B cell (primary cell): Measurements from ENCODE around the gene OAT. TPM values are rescaled to one million over a fixed set of nuclear protein-coding genes. Genes with fewer than 3 reads are reported as not detected.

Experiments used
- ATAC-seq: fragments of 200-7000 bp; cut with Tn5 transposase; one replicate; pipeline ENCODE4 v1.10.0; 2021; ENCODE audit warnings: low read depth, mild to moderate bottlenecking, moderate number of reproducible peaks, moderate library complexity
- CTCF ChIA-PET: fragments of 350-600 bp; sonication (Branson Sonifier 250); formaldehyde crosslinking; loops from one replicate; lab custom pipeline; 2021; ENCODE audit warnings: antibody characterized with exemption, inconsistent platforms; lab: Charles Lee
- POLR2A ChIA-PET: fragments of 350-600 bp; sonication (Branson Sonifier 250); formaldehyde crosslinking; loops from one replicate; lab custom pipeline; 2021; ENCODE audit warnings: antibody characterized with exemption; lab: Charles Lee
- DNase-seq: peaks from one replicate; pipeline ENCODE4 v3.0.0; 2013
- H2AFZ ChIP-seq: 2 replicates; pipeline ENCODE4 v1.6.1; 2012; ENCODE audit warnings: mild to moderate bottlenecking, low read depth, low read length; ENCODE audit not compliant: insufficient read depth, poor library complexity, severe bottlenecking
- H3K27ac ChIP-seq, 2 donors: 1 replicate in 1 of 2; 2 replicates in 1 of 2; pipeline ENCODE4 v1.5.1; 2012 to 2013; ENCODE audit warnings: low read length in 2 of 2, mild to moderate bottlenecking in 2 of 2, moderate library complexity in 1 of 2
- H3K27me3 ChIP-seq, 4 experiments: fragments of 200-600 bp in 1 of 4; sonication (generic) in 1 of 4; replicated peaks in 1 of 4; 1 replicate in 2 of 4; 2 replicates in 2 of 4; pipeline versions ENCODE4 v1.6.1 to v1.7.0; 2013 to 2016; ENCODE audit warnings: low read length in 3 of 4, mild to moderate bottlenecking in 2 of 4, mixed read lengths in 1 of 4, moderate library complexity in 1 of 4; ENCODE audit not compliant: insufficient read depth in 4 of 4, control insufficient read depth in 3 of 4; ENCODE audit errors: control extremely low read depth in 1 of 4
- H3K36me3 ChIP-seq, 2 experiments: replicated peaks in 1 of 2; 1 replicate in 1 of 2; 2 replicates in 1 of 2; pipeline versions ENCODE4 v1.6.1 to v1.7.1; 2013; ENCODE audit warnings: low read length in 1 of 2; ENCODE audit not compliant: insufficient read depth in 2 of 2, control insufficient read depth in 1 of 2; ENCODE audit errors: control extremely low read depth in 1 of 2, extremely low read depth in 1 of 2
- H3K4me1 ChIP-seq, 2 donors: fragments of 200-600 bp in 1 of 2; sonication (generic) in 1 of 2; 1 replicate in 1 of 2; 2 replicates in 1 of 2; pipeline versions ENCODE4 v1.5.1 to v1.6.1; 2013 to 2017; ENCODE audit warnings: low read length in 2 of 2; ENCODE audit not compliant: control insufficient read depth in 2 of 2, insufficient read depth in 2 of 2
- H3K4me2 ChIP-seq: replicated peaks from 2 replicates; pipeline ENCODE3; 2012; ENCODE audit warnings: mild to moderate bottlenecking, low read depth, low read length; ENCODE audit not compliant: poor library complexity, severe bottlenecking
- H3K4me3 ChIP-seq, 5 experiments: fragments of 200-600 bp in 1 of 5; sonication (generic) in 1 of 5; 1 replicate in 3 of 5; 2 replicates in 2 of 5; pipeline versions ENCODE4 v1.5.1 to v1.7.0; 2011 to 2016; ENCODE audit warnings: low read length in 4 of 5, mild to moderate bottlenecking in 4 of 5, low read depth in 2 of 5, control low read depth in 1 of 5, moderate library complexity in 1 of 5; ENCODE audit not compliant: insufficient read depth in 1 of 5; ENCODE audit errors: control extremely low read depth in 1 of 5, extremely low read depth in 1 of 5
- H3K79me2 ChIP-seq: fragments of 200-600 bp; sonication (generic); one replicate; pipeline ENCODE4 v1.6.0; 2016; ENCODE audit warnings: low read length; ENCODE audit not compliant: control insufficient read depth, insufficient read depth
- H3K9ac ChIP-seq: fragments of 200-600 bp; sonication (generic); 2 replicates; pipeline ENCODE4 v1.6.1; 2017; ENCODE audit warnings: mild to moderate bottlenecking, low read length, moderate library complexity
- H3K9me3 ChIP-seq, 3 donors: one replicate each; pipeline versions ENCODE4 v1.6.1 to v1.7.1; 2013; ENCODE audit warnings: low read length in 2 of 3; ENCODE audit not compliant: control insufficient read depth in 2 of 3, insufficient read depth in 1 of 3; ENCODE audit errors: control extremely low read depth in 1 of 3
- H4K20me1 ChIP-seq: 2 replicates; pipeline ENCODE4 v1.6.0; 2012; ENCODE audit warnings: mild to moderate bottlenecking, low read length; ENCODE audit not compliant: insufficient read depth, control insufficient read depth, poor library complexity, severe bottlenecking
- H3K27ac Mint-ChIP-seq: one replicate; pipeline ENCODE4 v1.8.0; 2021; ENCODE audit warnings: mixed read lengths
- H3K27me3 Mint-ChIP-seq: one replicate; pipeline ENCODE4 v1.8.0; 2021; ENCODE audit warnings: mixed read lengths
- H3K4me1 Mint-ChIP-seq: one replicate; pipeline ENCODE4 v1.8.0; 2021; ENCODE audit warnings: mixed read lengths
- H3K4me3 Mint-ChIP-seq: one replicate; pipeline ENCODE4 v1.8.0; 2021; ENCODE audit warnings: mixed read lengths
- H3K9me3 Mint-ChIP-seq: one replicate; pipeline ENCODE4 v1.8.0; 2022; ENCODE audit warnings: mixed read lengths; ENCODE audit not compliant: insufficient read depth
- EZH2 ChIP-seq: IDR thresholded peaks from 2 replicates; pipeline ENCODE4 v1.6.1; 2012; ENCODE audit warnings: borderline replicate concordance, low read depth, mild to moderate bottlenecking, moderate library complexity, low read length; ENCODE audit not compliant: insufficient read depth, poor library complexity, severe bottlenecking
- WGBS: methylation state at CpG from one replicate; pipeline ENCODE4 v1.1.5; 2013; ENCODE audit warnings: missing lambda C conversion rate; ENCODE audit not compliant: insufficient coverage; 5-methylcytosine and 5-hydroxymethylcytosine counted together
- intact Hi-C: fragments of 100-400 bp; cut with micrococcal nuclease; formaldehyde crosslinking; loops from one replicate; pipeline ENCODE4 v1.10.0; 2022
- polyA plus RNA-seq: library from polyadenylated mRNA; depleted of rRNA; stranded (reverse); fragments of >200 nt; gene quantifications from 2 replicates; pipeline ENCODE4 v1.2.3, GENCODE V29; 2012
- total RNA-seq, 2 donors: library from RNA; stranded (reverse); fragments of 120-200 nt in 1 of 2; gene quantifications; 1 replicate in 1 of 2; 2 replicates in 1 of 2; pipeline versions ENCODE4 v1.2.3 to v1.2.4, GENCODE V29; 2013 to 2022
- TF ChIP-seq, protein P1 (sequence below): fragments of 200-600 bp; IDR thresholded peaks from one replicate; pipeline ENCODE4 v1.8.0; 2022; ENCODE audit warnings: antibody characterized with exemption, mild to moderate bottlenecking

Gene OAT
- total and polyA plus RNA-seq, 2 donors (not counting 1 experiment from before 2014, with no cell fraction given): 13.9 to 20.1 TPM

DNA sequence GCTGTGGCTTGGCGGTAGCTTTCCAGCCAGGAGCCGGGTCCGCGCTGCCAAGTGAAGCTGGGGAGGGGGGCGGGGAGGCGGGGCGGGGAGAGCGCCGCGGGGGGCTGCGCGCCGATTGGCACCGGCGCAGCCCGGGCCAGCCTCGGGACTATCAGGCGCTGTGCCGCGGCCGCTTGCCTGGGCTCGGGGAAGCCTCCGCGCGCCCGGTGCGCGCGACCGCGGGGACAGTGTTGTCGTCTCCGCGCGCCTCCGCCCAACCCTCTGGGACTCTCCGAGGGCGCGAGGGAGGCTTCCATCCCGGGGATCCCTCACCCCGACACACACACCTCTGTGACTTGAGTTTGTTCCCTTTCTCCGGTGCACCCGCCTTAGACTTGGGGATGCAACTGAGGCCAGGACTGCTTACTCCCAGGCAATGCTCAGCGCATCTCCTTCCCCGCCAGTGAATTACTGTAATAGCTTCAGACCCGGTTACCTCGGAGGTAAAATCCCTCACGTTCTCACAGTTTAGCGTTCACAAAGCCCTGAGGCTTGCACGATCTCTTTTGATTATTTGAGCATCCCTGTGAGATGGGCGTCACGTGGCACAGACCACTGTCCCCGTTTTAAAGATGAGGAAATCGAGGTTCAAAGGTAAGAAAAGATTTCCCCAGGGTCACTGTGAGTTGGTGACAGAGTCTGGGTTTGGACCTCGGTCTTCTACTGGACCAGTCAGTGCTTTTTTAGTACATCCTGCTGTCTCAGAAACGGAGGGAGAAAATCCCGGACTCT, 31.5 kb upstream of the OAT start, which contains the start of gene NKX1-2:
TSS of gene NKX1-2 (minus strand) at position 24 of the 771 bp plus-strand sequence. CDS start 92 bp downstream, outside the sequence.
- Histone ChIP-seq H3K27me3 (peaks cover 0 to 77% (median 52%) of the 10 kb centered on the region in 4 experiments), H3K9ac (peak within 1 kb of the TSS; percentile 32)
- WGBS: 2% methylated on average over 55 of the region's 57 CpGs

More for the DNA sequence above, 31.5 kb upstream of the OAT start, which contains the start of gene NKX1-2:
- Histone ChIP-seq H3K4me1 (peaks cover 31 to 42% of the 10 kb centered on the region in 2 donors), H3K4me3 (peak within 1 kb of the TSS in 2 of 5 experiments; percentile 9 to 16), H3K9me3 (peaks cover 0 to 3% (median 0%) of the 10 kb centered on the region in 3 donors), H3K4me2 (peak within 1 kb of the TSS; percentile 78), H2AFZ (peak within 1 kb of the TSS; percentile 33), H3K79me2 (no peaks in the 10 kb centered on the region), H3K27ac (no peak within 1 kb of the TSS), H3K36me3 (no peaks in the 10 kb centered on the region), H4K20me1 (no peaks in the 10 kb centered on the region)
- Mint-ChIP-seq H3K4me1 (peaks cover 28% of the 10 kb centered on the region), H3K27ac (no peak within 1 kb of the TSS), H3K9me3 (no peaks in the 10 kb centered on the region), H3K27me3 (peaks cover 75% of the 10 kb centered on the region), H3K4me3 (peak within 1 kb of the TSS; percentile 81)
- ATAC-seq (no peak), DNase-seq (peak; percentile 46)
- intact Hi-C loops: no loop called here
- TF ChIP-seq EZH2: peak; percentile 55
- TF ChIP-seq, protein P1, sequence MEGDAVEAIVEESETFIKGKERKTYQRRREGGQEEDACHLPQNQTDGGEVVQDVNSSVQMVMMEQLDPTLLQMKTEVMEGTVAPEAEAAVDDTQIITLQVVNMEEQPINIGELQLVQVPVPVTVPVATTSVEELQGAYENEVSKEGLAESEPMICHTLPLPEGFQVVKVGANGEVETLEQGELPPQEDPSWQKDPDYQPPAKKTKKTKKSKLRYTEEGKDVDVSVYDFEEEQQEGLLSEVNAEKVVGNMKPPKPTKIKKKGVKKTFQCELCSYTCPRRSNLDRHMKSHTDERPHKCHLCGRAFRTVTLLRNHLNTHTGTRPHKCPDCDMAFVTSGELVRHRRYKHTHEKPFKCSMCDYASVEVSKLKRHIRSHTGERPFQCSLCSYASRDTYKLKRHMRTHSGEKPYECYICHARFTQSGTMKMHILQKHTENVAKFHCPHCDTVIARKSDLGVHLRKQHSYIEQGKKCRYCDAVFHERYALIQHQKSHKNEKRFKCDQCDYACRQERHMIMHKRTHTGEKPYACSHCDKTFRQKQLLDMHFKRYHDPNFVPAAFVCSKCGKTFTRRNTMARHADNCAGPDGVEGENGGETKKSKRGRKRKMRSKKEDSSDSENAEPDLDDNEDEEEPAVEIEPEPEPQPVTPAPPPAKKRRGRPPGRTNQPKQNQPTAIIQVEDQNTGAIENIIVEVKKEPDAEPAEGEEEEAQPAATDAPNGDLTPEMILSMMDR: no peak
- ChIA-PET CTCF (no interaction called here), POLR2A (no interaction called here)
